Prostate gland (tissue), 2 donors: ENCODE results near the gene PKNOX2. TPM values are rescaled to one million over a fixed set of nuclear protein-coding genes. Genes with fewer than 3 reads are reported as not detected.
"Not testable (repeated sequence)": the region's sequence is repeated elsewhere in the genome, so short reads cannot be mapped to it uniquely, and the experiment has no call there.

Source experiments
- DNase-seq: peaks from one replicate; pipeline ENCODE4 v3.0.0-alpha.2; 2019; ENCODE audit warnings: low spot score
- H3K27ac ChIP-seq, 2 donors: fragments of 200-600 bp; sonication (generic); 2 replicates each; pipeline ENCODE4 v1.5.1; 2017 to 2019
- H3K27me3 ChIP-seq: fragments of 200-600 bp; sonication (generic); replicated peaks from 2 replicates; pipeline ENCODE4 v1.5.1; 2019; ENCODE audit not compliant: insufficient read depth
- H3K36me3 ChIP-seq, 2 donors: fragments of 200-600 bp; sonication (generic); 1 replicate in 1 of 2; 2 replicates in 1 of 2; pipeline versions ENCODE4 v1.5.1 to v1.8.1; 2017 to 2019
- H3K4me1 ChIP-seq: fragments of 200-600 bp; sonication (generic); replicated peaks from 2 replicates; pipeline ENCODE4 v1.5.1; 2019
- H3K4me3 ChIP-seq, 2 donors: fragments of 200-600 bp; sonication (generic); 2 replicates each; pipeline ENCODE4 v1.5.1; 2017 to 2019
- H3K9me3 ChIP-seq: fragments of 200-600 bp; sonication (generic); 2 replicates; pipeline ENCODE4 v1.5.1; 2017
- CTCF ChIP-seq, 4 experiments: fragments of 200-600 bp in 2 of 4; fragments of 450-650 bp in 2 of 4; sonication (generic) in 2 of 4; IDR thresholded peaks; 1 replicate in 3 of 4; 2 replicates in 1 of 4; pipeline ENCODE4 v1.5.1; 2016 to 2019; ENCODE audit warnings: antibody characterized with exemption in 4 of 4, mild to moderate bottlenecking in 2 of 4, moderate library complexity in 2 of 4
- POLR2A ChIP-seq: fragments of 450-650 bp; IDR thresholded peaks from one replicate; pipeline ENCODE4 v1.6.1; 2016; ENCODE audit warnings: antibody characterized with exemption, mild to moderate bottlenecking
- POLR2AphosphoS5 ChIP-seq: sonication (generic); formaldehyde crosslinking; IDR thresholded peaks from one replicate; pipeline ENCODE4 v1.6.1; 2017; ENCODE audit warnings: antibody characterized with exemption
- WGBS: methylation state at CpG from one replicate; pipeline ENCODE4 v1.1.5; 2018; 5-methylcytosine and 5-hydroxymethylcytosine counted together
- intact Hi-C: fragments of 100-400 bp; cut with DNase I; formaldehyde crosslinking; loops from one replicate; pipeline ENCODE4 v1.14.2; 2022
- total RNA-seq, 2 donors: library from RNA; depleted of rRNA; stranded (reverse); fragments of >200 nt; gene quantifications; one replicate each; pipeline ENCODE4 v1.1.0, GENCODE V29; 2016

Gene PKNOX2
- total RNA-seq, 2 donors from 2014 or later = 12.3 to 14.7 TPM

GRCh38 chr11:125222494-125222893, 57.9 kb downstream of the PKNOX2 start:
- no peak for DNase-seq
- H3K9me3 ChIP-seq = no peaks in the 10 kb centered on the region
- no peaks in the 10 kb centered on the region for H3K4me1 ChIP-seq
- no peaks in the 10 kb centered on the region for H3K27me3 ChIP-seq
- H3K4me3 ChIP-seq = no peak overlapping the region
- intact Hi-C loops = no loop called here
- WGBS = 92% methylated on average over 4 of the region's 4 CpGs
- TF ChIP-seq POLR2A (no peak), CTCF (IDR thresholded peaks at IDR 0.05) (no peak), POLR2AphosphoS5 (no peak)
- no peak overlapping the region for H3K27ac ChIP-seq
- H3K36me3 ChIP-seq = no peaks in the 10 kb centered on the region

DNA sequence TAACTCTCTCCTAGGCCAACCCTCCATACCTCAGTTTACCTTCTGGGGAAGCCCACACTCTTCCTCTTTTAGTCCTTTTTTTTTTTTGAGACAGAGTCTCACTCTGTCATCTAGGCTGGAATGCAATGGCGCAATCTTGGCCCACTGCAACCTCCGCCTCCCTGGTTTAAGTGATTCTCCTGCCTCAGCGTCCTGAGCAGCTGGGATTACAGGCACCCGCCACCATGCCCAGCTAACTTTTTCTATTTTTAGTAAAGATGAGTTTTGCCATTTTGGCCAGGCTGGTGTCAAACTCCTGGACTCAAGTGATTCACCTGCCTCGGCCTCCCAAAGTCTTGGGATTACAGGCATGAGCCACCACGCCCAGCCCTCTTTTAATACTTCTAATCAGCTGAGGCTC, 58.6 kb downstream of the PKNOX2 start:
- H3K4me1 ChIP-seq, H3K36me3 ChIP-seq, H3K27ac ChIP-seq, H3K27me3 ChIP-seq, DNase-seq, H3K4me3 ChIP-seq, H3K9me3 ChIP-seq, intact Hi-C loops: not testable (repeated sequence)
- 85% methylated on average over 6 of the region's 6 CpGs for WGBS

GRCh38 chr11:125223901-125224361, 59.4 kb downstream of the PKNOX2 start:
- H3K4me1 ChIP-seq = no peaks in the 10 kb centered on the region
- no peaks in the 10 kb centered on the region for H3K27me3 ChIP-seq
- no peak overlapping the region for H3K4me3 ChIP-seq
- no peak for DNase-seq
- H3K27ac ChIP-seq = no peak overlapping the region
- no peaks in the 10 kb centered on the region for H3K36me3 ChIP-seq
- no peaks in the 10 kb centered on the region for H3K9me3 ChIP-seq
- intact Hi-C loops = no loop called here
- TF ChIP-seq POLR2A (no peak), CTCF (IDR thresholded peaks at IDR 0.05) (no peak), POLR2AphosphoS5 (no peak)
- 83% methylated on average over 11 of the region's 11 CpGs for WGBS

- no peak for TF ChIP-seq CTCF (IDR thresholded peaks at IDR 0.05)
- TF ChIP-seq POLR2AphosphoS5 = no peak
- no peak for TF ChIP-seq POLR2A
- H3K27ac ChIP-seq = no peak overlapping the region
- no peaks in the 10 kb centered on the region for H3K36me3 ChIP-seq
- no peak for DNase-seq
- no peaks in the 10 kb centered on the region for H3K9me3 ChIP-seq
- H3K4me3 ChIP-seq = no peak overlapping the region
- no peaks in the 10 kb centered on the region for H3K27me3 ChIP-seq
- 65% methylated on average over 15 of the region's 15 CpGs for WGBS
- intact Hi-C loops = no loop called here
- H3K4me1 ChIP-seq = no peaks in the 10 kb centered on the region
These were observed 60.0 kb downstream of the PKNOX2 start for GRCh38 chr11:125224391-125225021.

GRCh38 chr11:125225401-125225800, 60.9 kb downstream of the PKNOX2 start:
- no peaks in the 10 kb centered on the region for H3K27me3 ChIP-seq
- intact Hi-C loops = no loop called here
- DNase-seq = no peak
- WGBS = 89% methylated on average over 2 of the region's 2 CpGs
- H3K4me1 ChIP-seq = no peaks in the 10 kb centered on the region
- TF ChIP-seq CTCF (IDR thresholded peaks at IDR 0.05) (no peak), POLR2A (no peak), POLR2AphosphoS5 (no peak)
- no peak overlapping the region for H3K4me3 ChIP-seq
- no peaks in the 10 kb centered on the region for H3K9me3 ChIP-seq
- no peak overlapping the region for H3K27ac ChIP-seq
- no peaks in the 10 kb centered on the region for H3K36me3 ChIP-seq
